ENCODE results near the gene VPS9D1.

The VPS9D1 gene

GRCh38 chr16:89720813-89721545, at the start of gene VPS9D1, which contains the start of gene ZNF276:
Gene VPS9D1 (minus strand): TSS chr16:89720898. CDS start chr16:89720861, 37 bp downstream.
Gene ZNF276 (plus strand): TSS chr16:89721537. CDS start chr16:89721641, 104 bp downstream.
- DNase-seq: peak; percentile 77 to 85

- DNase-seq: no peak
These were observed 49.7 kb upstream of the VPS9D1 start for GRCh38 chr16:89770367-89770766.

- no peak for DNase-seq
These were observed 44.7 kb upstream of the VPS9D1 start for GRCh38 chr16:89765292-89765830.

GRCh38 chr16:89764711-89765201, 44.1 kb upstream of the VPS9D1 start:
- DNase-seq: peak; percentile 69 to 75

- DNase-seq: peak in 1 of 2 donors; percentile 42
These were observed 40.7 kb upstream of the VPS9D1 start for GRCh38 chr16:89761304-89761922.

GRCh38 chr16:89759746-89760340, 39.1 kb upstream of the VPS9D1 start:
- peak in 1 of 2 donors; percentile 40 for DNase-seq

GRCh38 chr16:89749637-89750036, 28.9 kb upstream of the VPS9D1 start:
- DNase-seq: peak in 1 of 2 donors; percentile 43

- DNase-seq: no peak
These were observed 28.2 kb upstream of the VPS9D1 start for GRCh38 chr16:89748921-89749320.

GRCh38 chr16:89748076-89748475, 27.4 kb upstream of the VPS9D1 start:
- DNase-seq: no peak

- DNase-seq: no peak
These were observed 25.3 kb upstream of the VPS9D1 start for GRCh38 chr16:89746043-89746442.

GRCh38 chr16:89744813-89745212, 24.1 kb upstream of the VPS9D1 start:
- DNase-seq: no peak

- no peak for DNase-seq
These were observed 22.2 kb upstream of the VPS9D1 start for GRCh38 chr16:89742948-89743347.

GRCh38 chr16:89741342-89742014, 20.8 kb upstream of the VPS9D1 start:
- DNase-seq: no peak

GRCh38 chr16:89739383-89739782, 18.7 kb upstream of the VPS9D1 start:
- DNase-seq: no peak

GRCh38 chr16:89738538-89739317, 18.0 kb upstream of the VPS9D1 start:
- DNase-seq: no peak

- DNase-seq: no peak
These were observed 17.3 kb upstream of the VPS9D1 start for GRCh38 chr16:89738072-89738377.

- DNase-seq: peak; percentile 35 to 72
These were observed 16.8 kb upstream of the VPS9D1 start for GRCh38 chr16:89737341-89738071.

- DNase-seq: no peak
These were observed 15.9 kb upstream of the VPS9D1 start for GRCh38 chr16:89736554-89736953.

GRCh38 chr16:89733792-89734191, 13.1 kb upstream of the VPS9D1 start:
- DNase-seq: no peak

GRCh38 chr16:89733322-89733721, 12.6 kb upstream of the VPS9D1 start:
- no peak for DNase-seq

- no peak for DNase-seq
These were observed 12.2 kb upstream of the VPS9D1 start for GRCh38 chr16:89732918-89733242.
